Measurements from ENCODE around the gene BMERB1.

Gene BMERB1

GRCh38 chr16:15611610-15612009 is 177.2 kb downstream of the BMERB1 start:
- DNase-seq (ENCODE audit: low read depth in 2 of 2), result no peak

- no peak for DNase-seq (ENCODE audit: low read depth in 2 of 2)
Observed at GRCh38 chr16:15613676-15614075, 179.3 kb downstream of the BMERB1 start.

GRCh38 chr16:15616012-15616411 is 181.6 kb downstream of the BMERB1 start:
- no peak for DNase-seq (ENCODE audit: low read depth in 2 of 2)

- no peak for DNase-seq (ENCODE audit: low read depth in 2 of 2)
Observed at GRCh38 chr16:15616475-15617165, 182.2 kb downstream of the BMERB1 start.

GRCh38 chr16:15617901-15618300 is 183.5 kb downstream of the BMERB1 start:
- no peak for DNase-seq (ENCODE audit: low read depth in 2 of 2)

- no peak for DNase-seq (ENCODE audit: low read depth in 2 of 2)
Observed at GRCh38 chr16:15618392-15618791, 184.0 kb downstream of the BMERB1 start.

GRCh38 chr16:15620611-15621195 is 186.3 kb downstream of the BMERB1 start:
- DNase-seq (ENCODE audit: low read depth in 2 of 2), result no peak

GRCh38 chr16:15621456-15621855 is 187.1 kb downstream of the BMERB1 start:
- DNase-seq (ENCODE audit: low read depth in 2 of 2), result no peak

- no peak for DNase-seq (ENCODE audit: low read depth in 2 of 2)
Observed at GRCh38 chr16:15621889-15622288, 187.5 kb downstream of the BMERB1 start.

- no peak for DNase-seq (ENCODE audit: low read depth in 2 of 2)
Observed at GRCh38 chr16:15631730-15632409, 197.5 kb downstream of the BMERB1 start.

GRCh38 chr16:15635926-15636325 is 201.5 kb downstream of the BMERB1 start:
- no peak for DNase-seq (ENCODE audit: low read depth in 2 of 2)

- no peak for DNase-seq (ENCODE audit: low read depth in 2 of 2)
Observed at GRCh38 chr16:15636392-15636873, 202.0 kb downstream of the BMERB1 start.
